ENCODE data around the gene NECTIN2.
"Not testable (repeated sequence)": the region's sequence is repeated elsewhere in the genome, so short reads cannot be mapped to it uniquely, and the experiment has no call there.

NECTIN2 gene

GRCh38 chr19:44851427-44851826 is 5.3 kb downstream of the NECTIN2 start:
- DNase-seq (ENCODE audit: low read depth, low spot score) = no peak

DNA sequence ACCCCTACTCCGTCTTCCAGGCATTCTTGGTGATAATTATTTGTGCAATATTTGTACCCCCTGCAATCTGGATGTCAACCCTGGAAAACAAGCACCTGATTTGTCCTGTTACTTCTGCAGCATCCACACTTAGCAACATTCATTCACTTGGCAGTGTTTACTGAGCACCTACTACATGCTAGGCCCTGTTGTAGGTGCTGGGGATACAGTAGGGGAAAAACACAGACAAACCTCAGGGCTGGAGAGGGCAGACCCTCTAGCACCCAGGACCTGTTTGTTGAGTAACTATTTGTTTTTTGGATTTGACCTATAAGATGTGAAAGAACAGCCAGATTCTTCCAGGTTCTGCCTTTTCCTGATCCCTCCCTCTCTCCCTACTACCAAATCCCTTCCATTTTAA is 9.5 kb downstream of the NECTIN2 start:
- no peak for DNase-seq (ENCODE audit: low read depth, low spot score)

- no peak for DNase-seq (ENCODE audit: low read depth, low spot score)
Measured at GRCh38 chr19:44856421-44857083, 10.5 kb downstream of the NECTIN2 start.

GRCh38 chr19:44857837-44858236 is 11.7 kb downstream of the NECTIN2 start:
- DNase-seq (ENCODE audit: low read depth, low spot score) = peak; percentile 31

- not testable (repeated sequence) for DNase-seq (ENCODE audit: low read depth, low spot score)
Measured at GRCh38 chr19:44861576-44861975, 15.5 kb downstream of the NECTIN2 start.

GRCh38 chr19:44863990-44864389 is 17.9 kb downstream of the NECTIN2 start:
- DNase-seq (ENCODE audit: low read depth, low spot score) = no peak

DNA sequence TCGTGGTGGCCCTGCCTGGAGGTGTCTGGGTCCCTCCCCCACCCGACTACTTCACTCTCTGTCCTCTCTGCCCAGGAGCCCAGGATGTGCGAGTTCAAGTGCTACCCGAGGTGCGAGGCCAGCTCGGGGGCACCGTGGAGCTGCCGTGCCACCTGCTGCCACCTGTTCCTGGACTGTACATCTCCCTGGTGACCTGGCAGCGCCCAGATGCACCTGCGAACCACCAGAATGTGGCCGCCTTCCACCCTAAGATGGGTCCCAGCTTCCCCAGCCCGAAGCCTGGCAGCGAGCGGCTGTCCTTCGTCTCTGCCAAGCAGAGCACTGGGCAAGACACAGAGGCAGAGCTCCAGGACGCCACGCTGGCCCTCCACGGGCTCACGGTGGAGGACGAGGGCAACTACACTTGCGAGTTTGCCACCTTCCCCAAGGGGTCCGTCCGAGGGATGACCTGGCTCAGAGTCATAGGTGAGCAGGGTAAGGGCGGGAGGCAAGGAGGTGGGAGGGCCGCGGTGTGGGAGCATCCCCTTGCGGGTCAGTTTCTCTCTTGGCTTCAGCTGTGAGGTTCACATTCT is 19.2 kb downstream of the NECTIN2 start:
- no peak for DNase-seq (ENCODE audit: low read depth, low spot score)

- DNase-seq (ENCODE audit: low read depth, low spot score) = no peak
Measured at GRCh38 chr19:44866664-44867063, 20.6 kb downstream of the NECTIN2 start.

DNA sequence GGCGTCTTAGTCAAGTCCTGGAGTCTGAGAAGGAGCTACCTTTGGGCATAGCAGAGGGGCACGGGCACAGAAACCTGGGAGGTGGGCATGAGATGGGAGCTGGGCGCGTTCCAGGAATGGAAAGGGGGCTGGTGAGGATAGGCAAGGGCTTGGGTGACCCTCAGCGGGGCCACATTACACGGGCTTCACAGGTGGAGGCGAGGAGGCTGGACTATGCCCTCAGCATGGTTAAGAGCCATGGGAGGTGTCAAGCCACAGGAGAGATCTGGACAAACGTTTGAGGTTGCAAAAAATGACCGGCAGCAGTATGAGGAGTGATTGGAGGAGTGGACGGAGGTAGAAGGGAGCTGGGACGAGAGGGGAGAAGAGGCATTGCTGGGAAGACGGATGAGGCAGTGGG is 21.5 kb downstream of the NECTIN2 start:
- no peak for DNase-seq (ENCODE audit: low read depth, low spot score)

DNA sequence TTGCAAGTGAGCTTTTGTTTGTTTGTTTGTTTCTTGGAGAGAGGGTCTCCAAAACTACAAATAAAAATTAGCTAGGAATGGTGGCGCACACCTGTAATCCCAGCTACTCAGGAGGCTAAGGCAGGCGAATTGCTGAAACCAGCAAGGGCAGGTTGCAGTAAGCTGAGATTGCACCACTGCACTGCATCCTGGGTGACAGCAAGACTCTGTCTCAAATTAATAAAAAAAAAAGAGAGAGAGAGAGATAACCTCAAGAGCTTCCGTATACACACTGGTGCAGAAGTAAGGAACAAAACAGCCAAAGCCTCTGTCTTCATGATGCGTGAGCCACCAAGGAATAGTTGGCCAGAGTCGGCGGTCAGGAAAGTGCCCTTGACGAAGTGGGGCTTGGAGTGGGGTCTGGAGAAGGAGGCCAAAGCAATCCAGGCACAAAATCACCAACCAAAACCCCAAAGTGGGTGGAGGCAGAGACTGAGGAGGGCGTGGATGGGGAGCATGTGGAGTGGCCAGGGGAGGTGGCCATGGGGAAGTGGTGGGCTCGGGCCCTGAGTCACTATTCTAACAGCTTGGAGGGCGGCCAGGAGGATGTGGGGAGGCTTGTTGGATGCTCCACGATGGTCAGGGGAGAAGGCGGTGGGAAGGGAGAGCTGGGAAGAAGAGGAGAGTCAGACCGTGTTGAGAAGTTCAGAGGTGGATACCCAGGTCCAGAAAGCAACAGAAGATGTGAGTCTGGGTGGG is 23.8 kb downstream of the NECTIN2 start:
- DNase-seq (ENCODE audit: low read depth, low spot score) = no peak

DNA sequence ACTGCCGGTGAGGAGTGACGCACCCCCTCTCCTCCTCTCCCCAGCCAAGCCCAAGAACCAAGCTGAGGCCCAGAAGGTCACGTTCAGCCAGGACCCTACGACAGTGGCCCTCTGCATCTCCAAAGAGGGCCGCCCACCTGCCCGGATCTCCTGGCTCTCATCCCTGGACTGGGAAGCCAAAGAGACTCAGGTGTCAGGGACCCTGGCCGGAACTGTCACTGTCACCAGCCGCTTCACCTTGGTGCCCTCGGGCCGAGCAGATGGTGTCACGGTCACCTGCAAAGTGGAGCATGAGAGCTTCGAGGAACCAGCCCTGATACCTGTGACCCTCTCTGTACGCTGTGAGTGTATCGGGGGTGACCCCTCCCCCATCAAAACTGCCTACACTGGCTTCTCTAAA is 25.7 kb downstream of the NECTIN2 start:
- no peak for DNase-seq (ENCODE audit: low read depth, low spot score)

DNA sequence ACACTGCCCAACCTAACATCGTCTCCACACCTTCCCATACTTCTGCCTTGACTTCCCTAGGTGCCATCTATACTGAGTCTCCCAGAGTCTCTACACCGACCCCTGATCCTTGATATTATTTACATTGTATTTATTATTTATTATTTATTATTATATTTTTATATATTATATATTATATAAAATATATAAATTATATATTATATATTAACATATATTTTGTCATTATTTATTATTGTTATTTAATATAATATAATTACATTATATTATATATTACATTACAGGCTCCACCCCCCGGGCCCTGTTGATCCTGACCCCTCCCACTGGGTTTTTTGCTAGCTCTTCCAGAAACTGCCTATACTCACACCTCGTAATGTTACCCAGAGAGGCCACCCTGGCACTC is 26.6 kb downstream of the NECTIN2 start:
- DNase-seq (ENCODE audit: low read depth, low spot score) = no peak

DNA sequence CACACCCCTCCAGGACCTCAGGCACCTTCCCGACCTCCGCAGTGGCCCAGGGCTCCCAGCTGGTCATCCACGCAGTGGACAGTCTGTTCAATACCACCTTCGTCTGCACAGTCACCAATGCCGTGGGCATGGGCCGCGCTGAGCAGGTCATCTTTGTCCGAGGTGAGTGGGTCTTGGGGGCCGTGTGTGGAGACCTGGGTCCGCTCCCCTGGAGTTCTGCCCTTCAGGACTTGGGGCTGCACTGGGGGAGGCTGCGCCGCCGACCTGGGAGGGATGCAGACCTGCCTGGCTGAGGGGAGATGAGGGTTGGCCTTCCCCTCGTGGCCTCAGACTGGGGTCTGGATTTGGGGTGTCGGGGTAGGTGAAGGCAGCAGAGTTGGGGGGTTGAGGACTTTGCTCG is 28.2 kb downstream of the NECTIN2 start:
- DNase-seq (ENCODE audit: low read depth, low spot score) = no peak

GRCh38 chr19:44875666-44876451 is 29.8 kb downstream of the NECTIN2 start:
- peak; percentile 71 for DNase-seq (ENCODE audit: low read depth, low spot score)

GRCh38 chr19:44876930-44877535 is 30.9 kb downstream of the NECTIN2 start:
- DNase-seq (ENCODE audit: low read depth, low spot score) = no peak

GRCh38 chr19:44878120-44878865 is 32.2 kb downstream of the NECTIN2 start:
- peak; percentile 47 for DNase-seq (ENCODE audit: low read depth, low spot score)

- DNase-seq (ENCODE audit: low read depth, low spot score) = peak; percentile 34
Measured at GRCh38 chr19:44879309-44880065, 33.4 kb downstream of the NECTIN2 start.

- no peak for DNase-seq (ENCODE audit: low read depth, low spot score)
Measured at GRCh38 chr19:44882063-44882462, 36.0 kb downstream of the NECTIN2 start.

DNA sequence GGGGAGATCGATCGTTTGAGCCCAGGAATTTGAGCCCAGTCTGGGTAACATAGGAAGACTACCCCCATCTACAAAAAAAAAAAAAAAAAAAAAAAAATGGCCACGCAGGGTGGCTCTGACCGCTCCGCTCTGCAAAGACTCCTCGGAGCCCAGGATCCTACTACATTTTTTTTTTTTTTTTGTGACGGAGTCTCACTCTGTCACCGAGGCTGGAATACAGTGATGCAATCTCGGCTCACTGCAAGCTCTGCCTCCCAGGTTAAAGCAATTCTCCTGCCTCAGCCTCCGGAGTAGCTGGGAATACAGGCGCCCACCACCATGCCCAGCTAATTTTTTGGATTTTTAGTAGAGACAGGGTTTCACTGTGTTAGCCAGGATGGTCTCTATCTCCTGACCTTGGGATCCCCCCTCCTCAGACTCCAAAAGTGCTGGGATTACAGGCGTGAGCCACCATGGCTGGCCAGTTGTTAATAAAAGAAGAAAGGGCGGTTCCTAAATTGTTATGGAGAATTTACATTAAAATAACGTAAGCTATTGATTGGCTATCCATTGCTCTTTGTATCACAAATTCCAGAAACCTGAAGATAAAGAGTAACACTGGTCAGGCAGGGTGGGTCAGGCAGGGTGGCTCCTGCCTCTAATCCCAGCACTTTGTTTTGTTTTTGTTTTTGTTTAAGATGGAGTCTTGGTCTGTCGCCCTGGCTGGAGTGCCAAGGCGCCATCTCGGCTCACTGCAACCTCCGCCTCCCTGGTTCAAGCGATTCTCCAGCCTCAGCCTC is 36.7 kb downstream of the NECTIN2 start:
- DNase-seq (ENCODE audit: low read depth, low spot score) = not testable (repeated sequence)

DNA sequence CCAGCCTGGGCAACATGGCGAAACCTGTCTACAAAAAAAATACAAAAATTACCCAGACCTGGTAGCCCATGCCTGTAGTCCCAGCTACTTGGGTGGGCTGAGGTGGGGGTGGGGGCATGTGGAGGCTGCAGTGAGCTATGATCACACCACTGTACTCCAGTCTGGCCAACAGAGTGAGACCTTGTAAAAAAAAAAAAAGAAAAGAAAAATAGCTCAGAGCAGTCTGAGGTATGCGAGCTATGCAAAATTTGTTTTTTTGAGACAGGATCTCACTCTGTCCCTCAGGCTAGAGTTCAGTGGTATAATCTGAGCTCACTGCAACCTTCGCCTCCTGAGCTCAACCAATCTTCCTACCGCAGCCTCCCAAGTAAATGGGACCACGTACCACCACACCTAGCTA is 37.8 kb downstream of the NECTIN2 start:
- no peak for DNase-seq (ENCODE audit: low read depth, low spot score)
